ENCODE measurements around the gene PIEZO2. TPM values are rescaled to one million over a fixed set of nuclear protein-coding genes. Genes with fewer than 3 reads are reported as not detected.
"Not testable (repeated sequence)": the region's sequence is repeated elsewhere in the genome, so short reads cannot be mapped to it uniquely, and the experiment has no call there.

The PIEZO2 gene
- total RNA-seq, 1 donor from 2014 or later: 50.1 TPM

GRCh38 chr18:10850840-10851239 is 298.5 kb downstream of the PIEZO2 start:
- Mint-ChIP-seq H3K27me3 (ENCODE audit: unreplicated experiment) (no peaks in the 10 kb centered on the region), H3K36me3 (ENCODE audit: unreplicated experiment) (peaks cover 10% of the 10 kb centered on the region), H3K4me1 (ENCODE audit: low read depth, unreplicated experiment) (peaks cover 16% of the 10 kb centered on the region), H3K4me3 (ENCODE audit: unreplicated experiment) (no peak overlapping the region), H3K9me3 (ENCODE audit: unreplicated experiment) (peaks cover 1% of the 10 kb centered on the region), H3K27ac (ENCODE audit: unreplicated experiment) (no peak overlapping the region)
- no peak for DNase-seq
- no peak for TF ChIP-seq CTCF (IDR thresholded peaks at IDR 0.05; ENCODE audit: partially characterized antibody, unreplicated experiment)

- H3K27me3 Mint-ChIP-seq (ENCODE audit: unreplicated experiment): no peaks in the 10 kb centered on the region
Measured at GRCh38 chr18:10850216-10850615, 299.2 kb downstream of the PIEZO2 start.

GRCh38 chr18:10847907-10848306 is 301.5 kb downstream of the PIEZO2 start:
- Mint-ChIP-seq H3K36me3 (ENCODE audit: unreplicated experiment) (peaks cover 10% of the 10 kb centered on the region), H3K27me3 (ENCODE audit: unreplicated experiment) (no peaks in the 10 kb centered on the region), H3K9me3 (ENCODE audit: unreplicated experiment) (peaks cover 1% of the 10 kb centered on the region), H3K4me1 (ENCODE audit: low read depth, unreplicated experiment) (peaks cover 15% of the 10 kb centered on the region), H3K27ac (ENCODE audit: unreplicated experiment) (no peak overlapping the region), H3K4me3 (ENCODE audit: unreplicated experiment) (no peak overlapping the region)
- DNase-seq: no peak
- TF ChIP-seq CTCF (IDR thresholded peaks at IDR 0.05; ENCODE audit: partially characterized antibody, unreplicated experiment): no peak

More at GRCh38 chr18:10850216-10850615, 299.2 kb downstream of the PIEZO2 start:
- Mint-ChIP-seq H3K27ac (ENCODE audit: unreplicated experiment) (no peak overlapping the region), H3K36me3 (ENCODE audit: unreplicated experiment) (peaks cover 10% of the 10 kb centered on the region), H3K4me1 (ENCODE audit: low read depth, unreplicated experiment) (peaks cover 16% of the 10 kb centered on the region), H3K9me3 (ENCODE audit: unreplicated experiment) (peaks cover 1% of the 10 kb centered on the region), H3K4me3 (ENCODE audit: unreplicated experiment) (no peak overlapping the region)
- no peak for DNase-seq
- TF ChIP-seq CTCF (IDR thresholded peaks at IDR 0.05; ENCODE audit: partially characterized antibody, unreplicated experiment): no peak

GRCh38 chr18:10847408-10847790 is 302.0 kb downstream of the PIEZO2 start:
- Mint-ChIP-seq H3K9me3 (ENCODE audit: unreplicated experiment) (peaks cover 1% of the 10 kb centered on the region), H3K36me3 (ENCODE audit: unreplicated experiment) (peaks cover 10% of the 10 kb centered on the region), H3K4me3 (ENCODE audit: unreplicated experiment) (no peak overlapping the region), H3K27me3 (ENCODE audit: unreplicated experiment) (no peaks in the 10 kb centered on the region), H3K27ac (ENCODE audit: unreplicated experiment) (no peak overlapping the region), H3K4me1 (ENCODE audit: low read depth, unreplicated experiment) (peaks cover 11% of the 10 kb centered on the region)
- TF ChIP-seq CTCF (IDR thresholded peaks at IDR 0.05; ENCODE audit: partially characterized antibody, unreplicated experiment): no peak
- no peak for DNase-seq

- Mint-ChIP-seq H3K9me3 (ENCODE audit: unreplicated experiment) (peaks cover 1% of the 10 kb centered on the region), H3K4me1 (ENCODE audit: low read depth, unreplicated experiment) (peaks cover 6% of the 10 kb centered on the region), H3K27me3 (ENCODE audit: unreplicated experiment) (no peaks in the 10 kb centered on the region), H3K4me3 (ENCODE audit: unreplicated experiment) (no peak overlapping the region), H3K27ac (ENCODE audit: unreplicated experiment) (no peak overlapping the region), H3K36me3 (ENCODE audit: unreplicated experiment) (peaks cover 10% of the 10 kb centered on the region)
- no peak for DNase-seq
- no peak for TF ChIP-seq CTCF (IDR thresholded peaks at IDR 0.05; ENCODE audit: partially characterized antibody, unreplicated experiment)
Measured at GRCh38 chr18:10846657-10847407, 302.5 kb downstream of the PIEZO2 start.

GRCh38 chr18:10846035-10846434 is 303.3 kb downstream of the PIEZO2 start:
- H3K27me3 Mint-ChIP-seq (ENCODE audit: unreplicated experiment); H3K9me3 Mint-ChIP-seq (ENCODE audit: unreplicated experiment); H3K4me3 Mint-ChIP-seq (ENCODE audit: unreplicated experiment); H3K27ac Mint-ChIP-seq (ENCODE audit: unreplicated experiment); DNase-seq; H3K4me1 Mint-ChIP-seq (ENCODE audit: low read depth, unreplicated experiment): not testable (repeated sequence)
- H3K36me3 Mint-ChIP-seq (ENCODE audit: unreplicated experiment): peaks cover 12% of the 10 kb centered on the region

Data from glutamatergic neuron (in vitro differentiated cells).